ENCODE measurements around the gene SPO11. TPM values are rescaled to one million over a fixed set of nuclear protein-coding genes. Genes with fewer than 3 reads are reported as not detected.

The SPO11 gene
- total RNA-seq, 6 experiments from 2014 or later: not detected

DNA sequence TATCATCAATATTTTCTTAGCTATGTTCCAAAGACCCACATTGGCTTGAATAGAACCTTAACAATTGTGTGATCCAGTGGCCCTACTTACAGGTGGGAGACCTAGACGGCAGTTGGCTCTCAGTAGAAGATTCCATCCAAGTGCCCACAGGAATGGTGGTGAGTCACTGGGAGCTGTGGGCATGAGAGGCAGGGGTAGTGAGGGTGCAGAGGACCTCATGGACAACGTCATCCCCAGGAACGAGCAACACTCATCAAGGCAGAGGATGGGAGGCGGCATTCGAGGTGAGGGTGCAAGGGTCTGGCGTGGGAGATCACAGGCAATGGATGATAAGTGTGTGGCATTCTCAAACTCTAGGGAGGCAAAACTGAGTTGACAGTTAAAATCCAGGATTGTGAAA, 17.5 kb upstream of the SPO11 start:
- Histone ChIP-seq H3K4me1 (no peaks in the 10 kb centered on the region), H3K4me3 (no peak overlapping the region), H3K27me3 (no peaks in the 10 kb centered on the region), H3K27ac (no peak overlapping the region), H3K9me3 (no peaks in the 10 kb centered on the region), H3K36me3 (no peaks in the 10 kb centered on the region)
- TF ChIP-seq POLR2A (IDR thresholded peaks at IDR 0.05) (no peak), CTCF (IDR thresholded peaks at IDR 0.05) (no peak)
- DNase-seq: no peak
- 62% methylated on average over 2 of the region's 6 CpGs for WGBS (ENCODE audit: insufficient coverage, low coverage, low lambda C conversion rate, missing lambda C conversion rate)
- intact Hi-C loops (cut with DNase I): no loop called here
- no peak for ATAC-seq

- Histone ChIP-seq H3K36me3 (no peaks in the 10 kb centered on the region), H3K4me1 (no peaks in the 10 kb centered on the region), H3K27ac (no peak overlapping the region), H3K4me3 (no peak overlapping the region), H3K27me3 (no peaks in the 10 kb centered on the region), H3K9me3 (no peaks in the 10 kb centered on the region)
- DNase-seq (no peak), ATAC-seq (no peak)
- intact Hi-C loops (cut with DNase I): no loop called here
- TF ChIP-seq CTCF (IDR thresholded peaks at IDR 0.05): no peak
- TF ChIP-seq POLR2A (IDR thresholded peaks at IDR 0.05): no peak
- WGBS (ENCODE audit: insufficient coverage, low coverage, low lambda C conversion rate, missing lambda C conversion rate): 15% methylated on average over 4 of the region's 5 CpGs
Measured at GRCh38 chr20:57313230-57313629, 16.4 kb upstream of the SPO11 start.

- H3K36me3 ChIP-seq: no peaks in the 10 kb centered on the region
- no peak for ATAC-seq
- 54% methylated on average over 5 of the region's 5 CpGs for WGBS (ENCODE audit: insufficient coverage, low coverage, low lambda C conversion rate, missing lambda C conversion rate)
- H3K4me1 ChIP-seq: no peaks in the 10 kb centered on the region
- DNase-seq: no peak
- no peak overlapping the region for H3K4me3 ChIP-seq
- H3K27me3 ChIP-seq: no peaks in the 10 kb centered on the region
- intact Hi-C loops (cut with DNase I): no loop called here
- no peaks in the 10 kb centered on the region for H3K9me3 ChIP-seq
- H3K27ac ChIP-seq: no peak overlapping the region
- TF ChIP-seq POLR2A (IDR thresholded peaks at IDR 0.05) (no peak), CTCF (IDR thresholded peaks at IDR 0.05) (no peak)
Measured at GRCh38 chr20:57313951-57314350, 15.7 kb upstream of the SPO11 start.

DNA sequence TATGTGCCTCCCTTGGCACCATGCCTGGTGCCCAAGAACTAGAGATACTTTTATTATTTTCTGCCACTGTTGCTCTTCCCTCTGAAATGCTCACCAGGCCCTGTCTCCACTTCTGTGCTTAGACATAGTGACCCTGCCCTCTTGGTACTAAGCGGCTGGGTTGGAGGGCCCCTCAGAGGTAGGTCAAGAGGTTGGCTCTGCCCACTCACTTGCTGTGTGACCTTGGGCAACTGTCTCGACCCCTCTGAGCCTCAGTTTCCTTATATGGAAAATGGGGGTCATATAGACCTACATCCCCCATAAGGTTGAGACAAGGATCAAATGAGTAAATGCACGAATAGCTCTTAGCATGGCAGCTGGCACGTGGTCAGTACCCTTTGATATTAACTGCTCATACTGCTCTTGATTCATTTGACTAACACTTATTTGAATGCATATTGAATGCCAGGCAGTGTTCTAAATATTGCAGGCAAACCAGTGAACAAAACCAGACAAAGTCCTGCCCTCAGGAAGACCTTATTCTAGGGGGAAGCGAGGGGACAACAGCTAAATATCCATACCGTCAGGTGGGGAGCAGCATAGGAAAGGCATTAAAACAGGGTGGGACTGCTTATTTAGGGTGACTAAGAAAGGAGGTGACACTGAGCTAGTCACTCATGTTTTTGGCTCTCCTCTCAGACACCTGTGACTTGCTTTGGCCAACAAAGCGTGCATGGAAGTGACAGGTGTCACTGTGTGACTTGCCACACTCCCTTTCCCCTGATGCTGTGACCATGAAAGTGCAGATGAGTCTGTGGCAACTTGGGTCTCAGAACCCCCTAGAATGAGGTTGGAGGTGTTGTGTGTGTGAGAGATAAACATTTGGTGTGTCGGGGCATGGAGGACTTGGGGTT, 14.3 kb upstream of the SPO11 start:
- WGBS (ENCODE audit: insufficient coverage, low coverage, low lambda C conversion rate, missing lambda C conversion rate): 57% methylated on average over 7 of the region's 8 CpGs
- intact Hi-C loops (cut with DNase I): no loop called here
- Histone ChIP-seq H3K4me1 (no peaks in the 10 kb centered on the region), H3K9me3 (no peaks in the 10 kb centered on the region), H3K4me3 (no peak overlapping the region), H3K27me3 (no peaks in the 10 kb centered on the region), H3K27ac (no peak overlapping the region), H3K36me3 (no peaks in the 10 kb centered on the region)
- DNase-seq (no peak), ATAC-seq (no peak)
- TF ChIP-seq POLR2A (IDR thresholded peaks at IDR 0.05) (no peak), CTCF (IDR thresholded peaks at IDR 0.05) (no peak)

All from right lobe of liver (tissue), 6 donors.